IPS DF 4.7 (cell line): ENCODE data around the gene TMEM72.
"Not testable (repeated sequence)": the region's sequence is repeated elsewhere in the genome, so short reads cannot be mapped to it uniquely, and the experiment has no call there.

Experiments used
- DNase-seq: peaks from one replicate; pipeline ENCODE4 v3.0.0-alpha.2; 2013; ENCODE audit warnings: low spot score; ENCODE audit errors: extremely low read depth

TMEM72 gene

GRCh38 chr10:44911081-44911540 is at the start of gene TMEM72:
Gene TMEM72, plus strand, starts transcription at chr10:44911337. Its CDS starts 176 bp downstream, at chr10:44911513.
- DNase-seq = no peak

GRCh38 chr10:44862006-44862751 is 49.0 kb upstream of the TMEM72 start:
- no peak for DNase-seq

- DNase-seq = no peak
Measured at GRCh38 chr10:44862924-44863323, 48.2 kb upstream of the TMEM72 start.

GRCh38 chr10:44863344-44864047 is 47.6 kb upstream of the TMEM72 start:
- DNase-seq = no peak

- no peak for DNase-seq
Measured at GRCh38 chr10:44864051-44864450, 47.1 kb upstream of the TMEM72 start.

GRCh38 chr10:44864637-44865288 is 46.4 kb upstream of the TMEM72 start:
- peak; percentile 44 for DNase-seq

GRCh38 chr10:44865289-44865671 is 45.9 kb upstream of the TMEM72 start:
- no peak for DNase-seq

- not testable (repeated sequence) for DNase-seq
Measured at GRCh38 chr10:44866367-44866766, 44.8 kb upstream of the TMEM72 start.

- DNase-seq = no peak
Measured at GRCh38 chr10:44870031-44870430, 41.1 kb upstream of the TMEM72 start.

GRCh38 chr10:44873160-44873559 is 38.0 kb upstream of the TMEM72 start:
- no peak for DNase-seq

- no peak for DNase-seq
Measured at GRCh38 chr10:44874166-44874565, 37.0 kb upstream of the TMEM72 start.

GRCh38 chr10:44878706-44879530 is 32.2 kb upstream of the TMEM72 start:
- DNase-seq = peak; percentile 74

GRCh38 chr10:44879531-44879899 is 31.6 kb upstream of the TMEM72 start:
- no peak for DNase-seq

GRCh38 chr10:44880090-44880715 is 30.9 kb upstream of the TMEM72 start:
- no peak for DNase-seq

- no peak for DNase-seq
Measured at GRCh38 chr10:44881649-44882048, 29.5 kb upstream of the TMEM72 start.

- DNase-seq = no peak
Measured at GRCh38 chr10:44882166-44882720, 28.9 kb upstream of the TMEM72 start.

- DNase-seq = no peak
Measured at GRCh38 chr10:44883593-44884331, 27.4 kb upstream of the TMEM72 start.

GRCh38 chr10:44885710-44886109 is 25.4 kb upstream of the TMEM72 start:
- no peak for DNase-seq

GRCh38 chr10:44886966-44887365 is 24.2 kb upstream of the TMEM72 start:
- no peak for DNase-seq

GRCh38 chr10:44888886-44889285 is 22.3 kb upstream of the TMEM72 start:
- no peak for DNase-seq
